HepG2 (cell line): ENCODE results near the gene NXNL2.

Experiments used
- FOXM1 ChIP-seq: sonication (generic); formaldehyde crosslinking; IDR thresholded peaks from 2 replicates; pipeline ENCODE4 v1.5.0; 2020; ENCODE audit warnings: missing genetic modification reagents
- RNF2 ChIP-seq: fragments of 450-650 bp; conservative IDR thresholded peaks from 2 replicates; pipeline ENCODE4 v1.6.1; 2016; ENCODE audit warnings: low read depth
- SKI ChIP-seq: fragments of 450-650 bp; IDR thresholded peaks from one replicate; pipeline ENCODE4 v1.6.1; 2018; ENCODE audit warnings: mild to moderate bottlenecking; ENCODE audit not compliant: partially characterized antibody
- ZNF333 ChIP-seq: sonication (generic); formaldehyde crosslinking; IDR thresholded peaks from 2 replicates; pipeline ENCODE4 v1.4.0; 2020; ENCODE audit warnings: mild to moderate bottlenecking, missing genetic modification reagents, borderline replicate concordance
- ZNF780A ChIP-seq: sonication (generic); formaldehyde crosslinking; IDR thresholded peaks from 2 replicates; pipeline ENCODE4 v1.8.0; 2022; ENCODE audit warnings: mild to moderate bottlenecking, missing genetic modification reagents, moderate library complexity
- TF ChIP-seq, protein P1 (sequence below): sonication (generic); formaldehyde crosslinking; IDR thresholded peaks from 2 replicates; pipeline ENCODE4 v1.5.0; 2020; ENCODE audit warnings: mild to moderate bottlenecking, missing genetic modification reagents, moderate library complexity

DNA sequence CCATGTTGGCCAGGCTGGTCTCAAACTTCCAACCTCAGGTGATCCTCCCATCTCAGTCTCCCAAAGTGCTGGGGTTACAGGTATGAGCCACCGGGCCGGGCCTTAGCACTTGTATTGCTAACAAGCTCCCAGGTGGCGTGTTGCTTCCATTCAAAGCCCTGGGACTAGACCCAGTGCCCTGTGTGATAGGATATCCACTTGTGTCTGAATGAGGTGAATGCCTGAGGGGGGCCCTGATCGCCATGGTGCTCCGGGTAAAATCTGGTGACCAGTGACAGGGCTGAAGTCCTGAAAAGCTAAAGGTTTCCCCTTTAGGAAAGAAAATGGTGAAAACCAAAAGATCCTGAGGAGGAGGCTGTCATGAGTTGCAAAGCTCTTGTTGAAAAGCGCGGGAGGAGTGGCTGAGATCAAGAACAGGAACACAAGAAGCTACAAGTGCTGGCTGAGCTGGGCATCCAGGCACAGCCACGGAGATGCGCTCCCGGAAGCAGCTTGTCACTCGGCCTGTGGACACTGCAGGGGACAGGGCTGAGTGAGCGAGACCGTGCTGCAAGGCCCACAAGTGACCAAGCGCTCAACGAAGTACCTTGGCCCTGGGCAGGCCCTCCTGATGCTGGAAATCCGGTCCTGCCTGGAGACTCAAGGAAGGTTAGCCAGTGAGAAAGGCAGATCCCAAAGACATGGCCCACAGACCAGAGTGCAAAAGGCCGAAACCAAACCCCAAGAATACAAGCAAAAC, 39.8 kb upstream of the NXNL2 start:
- TF ChIP-seq ZNF780A (CRISPR knock-in tag) (no peak), FOXM1 (no peak), SKI (no peak), RNF2 (no peak), ZNF333 (CRISPR knock-in tag) (no peak)
- TF ChIP-seq, protein P1, sequence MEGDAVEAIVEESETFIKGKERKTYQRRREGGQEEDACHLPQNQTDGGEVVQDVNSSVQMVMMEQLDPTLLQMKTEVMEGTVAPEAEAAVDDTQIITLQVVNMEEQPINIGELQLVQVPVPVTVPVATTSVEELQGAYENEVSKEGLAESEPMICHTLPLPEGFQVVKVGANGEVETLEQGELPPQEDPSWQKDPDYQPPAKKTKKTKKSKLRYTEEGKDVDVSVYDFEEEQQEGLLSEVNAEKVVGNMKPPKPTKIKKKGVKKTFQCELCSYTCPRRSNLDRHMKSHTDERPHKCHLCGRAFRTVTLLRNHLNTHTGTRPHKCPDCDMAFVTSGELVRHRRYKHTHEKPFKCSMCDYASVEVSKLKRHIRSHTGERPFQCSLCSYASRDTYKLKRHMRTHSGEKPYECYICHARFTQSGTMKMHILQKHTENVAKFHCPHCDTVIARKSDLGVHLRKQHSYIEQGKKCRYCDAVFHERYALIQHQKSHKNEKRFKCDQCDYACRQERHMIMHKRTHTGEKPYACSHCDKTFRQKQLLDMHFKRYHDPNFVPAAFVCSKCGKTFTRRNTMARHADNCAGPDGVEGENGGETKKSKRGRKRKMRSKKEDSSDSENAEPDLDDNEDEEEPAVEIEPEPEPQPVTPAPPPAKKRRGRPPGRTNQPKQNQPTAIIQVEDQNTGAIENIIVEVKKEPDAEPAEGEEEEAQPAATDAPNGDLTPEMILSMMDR (CRISPR knock-in tag): no peak
